Nephron (organoid): Measurements from ENCODE around the gene CDH15.

Experiments
- H3K27ac Mint-ChIP-seq, 3 experiments: 2 replicates each; pipeline ENCODE4 v1.8.0; 2020; ENCODE audit warnings: mixed read lengths in 3 of 3, mild to moderate bottlenecking in 2 of 3, moderate library complexity in 1 of 3
- H3K27me3 Mint-ChIP-seq: 2 replicates; pipeline ENCODE4 v1.8.0; 2021; ENCODE audit warnings: low read depth, mild to moderate bottlenecking, moderate library complexity, mixed read lengths
- H3K36me3 Mint-ChIP-seq: 2 replicates; pipeline ENCODE4 v1.8.0; 2020; ENCODE audit warnings: low read depth, mixed read lengths
- H3K4me1 Mint-ChIP-seq: 2 replicates; pipeline ENCODE4 v1.8.0; 2020; ENCODE audit warnings: mixed read lengths
- H3K4me3 Mint-ChIP-seq, 3 experiments: 2 replicates each; pipeline ENCODE4 v1.8.0; 2020; ENCODE audit warnings: mild to moderate bottlenecking in 3 of 3, mixed read lengths in 3 of 3, moderate library complexity in 2 of 3
- H3K9me3 Mint-ChIP-seq: 2 replicates; pipeline ENCODE4 v1.8.0; 2020; ENCODE audit warnings: mixed read lengths
- TF ChIP-seq, protein P1 (sequence below), 3 experiments: fragments of 200-600 bp; sonication (generic); IDR thresholded peaks; one replicate each; pipeline ENCODE4 v1.5.0; 2021; ENCODE audit warnings: antibody characterized with exemption in 3 of 3; ENCODE audit not compliant: unreplicated experiment in 3 of 3

The CDH15 gene

DNA sequence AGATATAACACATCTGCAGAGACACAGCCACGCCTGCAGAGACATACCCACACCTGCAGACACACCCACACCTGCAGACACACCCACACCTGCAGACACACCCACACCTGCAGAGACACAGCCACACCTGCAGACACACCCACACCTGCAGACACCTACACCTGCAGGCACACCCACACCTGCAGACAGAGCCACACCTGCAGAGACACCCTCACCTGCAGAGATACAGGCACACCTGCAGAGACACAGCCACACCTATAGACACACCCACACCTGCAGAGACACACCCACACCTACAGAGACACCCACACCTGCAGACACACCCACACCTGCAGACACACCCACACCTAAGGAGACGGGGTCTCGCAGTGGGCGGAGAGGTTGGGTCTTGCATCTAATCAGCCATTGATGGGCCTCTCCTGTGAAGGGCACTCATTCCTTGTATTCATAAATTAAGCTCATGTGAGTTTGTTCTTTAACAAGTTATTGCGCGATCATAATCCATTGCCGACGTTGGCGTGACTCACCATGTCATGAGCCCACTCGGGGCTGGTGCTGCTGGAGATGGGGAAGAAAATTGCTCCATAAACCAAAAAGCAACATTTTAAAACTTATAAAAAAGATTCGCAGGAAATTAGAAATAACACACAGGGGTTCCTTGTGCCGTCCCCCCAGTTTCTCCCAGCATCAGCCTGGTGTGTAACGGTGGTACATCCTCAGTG lies 28.9 kb upstream of the CDH15 start:
- Mint-ChIP-seq H3K4me3 (no peak overlapping the region), H3K27ac (no peak overlapping the region), H3K27me3 (no peaks in the 10 kb centered on the region), H3K9me3 (peaks cover under 1% of the 10 kb centered on the region), H3K36me3 (peaks cover 13% of the 10 kb centered on the region), H3K4me1 (no peaks in the 10 kb centered on the region)
- TF ChIP-seq, protein P1, sequence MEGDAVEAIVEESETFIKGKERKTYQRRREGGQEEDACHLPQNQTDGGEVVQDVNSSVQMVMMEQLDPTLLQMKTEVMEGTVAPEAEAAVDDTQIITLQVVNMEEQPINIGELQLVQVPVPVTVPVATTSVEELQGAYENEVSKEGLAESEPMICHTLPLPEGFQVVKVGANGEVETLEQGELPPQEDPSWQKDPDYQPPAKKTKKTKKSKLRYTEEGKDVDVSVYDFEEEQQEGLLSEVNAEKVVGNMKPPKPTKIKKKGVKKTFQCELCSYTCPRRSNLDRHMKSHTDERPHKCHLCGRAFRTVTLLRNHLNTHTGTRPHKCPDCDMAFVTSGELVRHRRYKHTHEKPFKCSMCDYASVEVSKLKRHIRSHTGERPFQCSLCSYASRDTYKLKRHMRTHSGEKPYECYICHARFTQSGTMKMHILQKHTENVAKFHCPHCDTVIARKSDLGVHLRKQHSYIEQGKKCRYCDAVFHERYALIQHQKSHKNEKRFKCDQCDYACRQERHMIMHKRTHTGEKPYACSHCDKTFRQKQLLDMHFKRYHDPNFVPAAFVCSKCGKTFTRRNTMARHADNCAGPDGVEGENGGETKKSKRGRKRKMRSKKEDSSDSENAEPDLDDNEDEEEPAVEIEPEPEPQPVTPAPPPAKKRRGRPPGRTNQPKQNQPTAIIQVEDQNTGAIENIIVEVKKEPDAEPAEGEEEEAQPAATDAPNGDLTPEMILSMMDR (IDR thresholded peaks at IDR 0.05; ENCODE audit: unreplicated experiment in 3 of 3), result no peak

- H3K36me3 Mint-ChIP-seq, result peaks cover 17% of the 10 kb centered on the region
- no peak overlapping the region for H3K27ac Mint-ChIP-seq
- H3K27me3 Mint-ChIP-seq, result no peaks in the 10 kb centered on the region
- TF ChIP-seq, protein P1 (IDR thresholded peaks at IDR 0.05; ENCODE audit: unreplicated experiment in 3 of 3), result no peak
- no peak overlapping the region for H3K4me3 Mint-ChIP-seq
- H3K9me3 Mint-ChIP-seq, result peaks cover 3% of the 10 kb centered on the region
- H3K4me1 Mint-ChIP-seq, result no peaks in the 10 kb centered on the region
Measured at GRCh38 chr16:89143201-89143741, 28.3 kb upstream of the CDH15 start.

DNA sequence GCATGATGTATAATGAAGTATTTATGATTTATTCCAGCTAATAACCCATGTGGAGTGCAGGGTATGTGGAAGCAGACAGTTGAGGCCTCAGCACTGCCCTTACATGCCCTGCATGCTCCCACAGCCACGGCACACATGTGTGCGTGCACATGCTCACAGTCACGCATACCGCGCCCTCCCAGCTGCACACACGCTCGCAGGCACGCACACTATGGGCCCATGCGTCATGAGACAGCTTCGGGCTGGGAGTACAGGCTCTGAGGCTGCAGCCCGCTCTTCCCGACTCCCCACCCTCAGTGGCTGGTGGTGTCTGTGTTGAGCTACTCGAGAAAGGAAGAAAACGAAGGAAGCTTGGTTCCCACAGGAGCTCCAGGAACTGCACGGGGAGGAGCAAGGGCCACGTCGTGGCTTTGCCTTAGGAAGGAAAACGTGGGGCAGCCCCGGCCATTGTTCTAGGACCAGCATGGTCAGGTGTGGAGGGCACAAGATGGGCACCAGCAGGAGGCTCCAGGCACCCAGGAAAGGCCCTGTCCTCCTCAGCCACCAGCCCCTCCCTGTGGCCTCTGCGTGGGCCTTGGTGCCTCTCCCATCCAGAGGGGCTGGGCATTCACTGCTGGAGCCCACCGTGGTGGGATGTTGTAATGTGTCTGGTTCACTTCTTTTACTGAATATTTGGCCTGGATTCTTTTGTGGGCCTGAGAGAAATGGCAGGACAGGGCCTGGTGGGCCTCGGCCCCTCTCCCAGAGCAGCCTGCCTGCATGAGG lies 27.5 kb upstream of the CDH15 start:
- peaks cover 25% of the 10 kb centered on the region for H3K36me3 Mint-ChIP-seq
- H3K4me3 Mint-ChIP-seq, result no peak overlapping the region
- H3K27me3 Mint-ChIP-seq, result no peaks in the 10 kb centered on the region
- H3K4me1 Mint-ChIP-seq, result no peaks in the 10 kb centered on the region
- H3K9me3 Mint-ChIP-seq, result peaks cover 6% of the 10 kb centered on the region
- H3K27ac Mint-ChIP-seq, result no peak overlapping the region
- TF ChIP-seq, protein P1 (IDR thresholded peaks at IDR 0.05; ENCODE audit: unreplicated experiment in 3 of 3), result no peak

- H3K36me3 Mint-ChIP-seq, result peaks cover 31% of the 10 kb centered on the region
- no peak overlapping the region for H3K4me3 Mint-ChIP-seq
- H3K27ac Mint-ChIP-seq, result no peak overlapping the region
- TF ChIP-seq, protein P1 (IDR thresholded peaks at IDR 0.05; ENCODE audit: unreplicated experiment in 3 of 3), result no peak
- no peaks in the 10 kb centered on the region for H3K4me1 Mint-ChIP-seq
- H3K9me3 Mint-ChIP-seq, result peaks cover 6% of the 10 kb centered on the region
- H3K27me3 Mint-ChIP-seq, result no peaks in the 10 kb centered on the region
Measured at GRCh38 chr16:89144681-89145080, 26.9 kb upstream of the CDH15 start.

DNA sequence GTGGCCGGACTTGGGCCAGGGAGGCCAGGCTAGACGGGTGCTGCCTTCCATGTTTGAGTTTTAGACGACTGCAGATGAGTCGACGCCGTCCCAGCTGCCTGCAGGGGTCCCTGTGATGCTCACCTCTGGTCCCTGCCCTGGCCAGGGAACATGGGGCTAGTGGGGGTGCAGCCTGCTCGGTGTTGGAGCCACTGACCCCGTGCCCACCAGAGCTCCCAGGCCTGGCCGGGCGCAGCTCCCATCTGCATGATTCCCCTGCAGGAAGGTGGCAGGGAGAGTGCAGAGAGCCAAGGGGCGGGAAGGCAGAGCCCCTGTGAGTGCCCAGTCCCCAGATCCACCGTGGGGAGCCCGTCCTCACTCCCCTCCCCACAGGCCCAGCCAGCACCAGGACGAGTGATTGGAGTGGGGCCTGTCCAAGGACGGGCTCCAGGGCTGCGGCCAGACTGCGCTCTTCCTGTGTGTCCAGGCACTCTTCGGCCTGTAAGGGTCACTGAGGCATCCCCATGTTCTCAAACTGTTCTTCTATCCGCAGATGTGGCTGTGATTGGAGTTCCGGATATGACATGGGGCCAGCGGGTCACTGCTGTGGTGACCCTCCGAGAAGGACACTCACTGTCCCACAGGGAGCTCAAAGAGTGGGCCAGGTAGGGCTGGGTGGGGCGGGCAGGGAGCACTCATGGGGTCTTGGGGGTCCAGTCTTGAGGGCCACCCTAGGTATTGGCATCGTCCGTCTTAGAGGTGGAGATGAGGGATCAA lies 26.0 kb upstream of the CDH15 start:
- H3K9me3 Mint-ChIP-seq, result peaks cover 6% of the 10 kb centered on the region
- H3K27me3 Mint-ChIP-seq, result no peaks in the 10 kb centered on the region
- peaks cover 39% of the 10 kb centered on the region for H3K36me3 Mint-ChIP-seq
- H3K27ac Mint-ChIP-seq, result no peak overlapping the region
- no peak overlapping the region for H3K4me3 Mint-ChIP-seq
- H3K4me1 Mint-ChIP-seq, result no peaks in the 10 kb centered on the region
- TF ChIP-seq, protein P1 (IDR thresholded peaks at IDR 0.05; ENCODE audit: unreplicated experiment in 3 of 3), result no peak
